ENCODE data around the gene ZKSCAN4. TPM values are rescaled to one million over a fixed set of nuclear protein-coding genes. Genes with fewer than 3 reads are reported as not detected.

Gene ZKSCAN4
- total and polyA plus RNA-seq, 2 of the 8 experiments (the other 6 are each of a cell fraction or from before 2014, with no cell fraction given): 2.2 to 6.6 TPM

DNA sequence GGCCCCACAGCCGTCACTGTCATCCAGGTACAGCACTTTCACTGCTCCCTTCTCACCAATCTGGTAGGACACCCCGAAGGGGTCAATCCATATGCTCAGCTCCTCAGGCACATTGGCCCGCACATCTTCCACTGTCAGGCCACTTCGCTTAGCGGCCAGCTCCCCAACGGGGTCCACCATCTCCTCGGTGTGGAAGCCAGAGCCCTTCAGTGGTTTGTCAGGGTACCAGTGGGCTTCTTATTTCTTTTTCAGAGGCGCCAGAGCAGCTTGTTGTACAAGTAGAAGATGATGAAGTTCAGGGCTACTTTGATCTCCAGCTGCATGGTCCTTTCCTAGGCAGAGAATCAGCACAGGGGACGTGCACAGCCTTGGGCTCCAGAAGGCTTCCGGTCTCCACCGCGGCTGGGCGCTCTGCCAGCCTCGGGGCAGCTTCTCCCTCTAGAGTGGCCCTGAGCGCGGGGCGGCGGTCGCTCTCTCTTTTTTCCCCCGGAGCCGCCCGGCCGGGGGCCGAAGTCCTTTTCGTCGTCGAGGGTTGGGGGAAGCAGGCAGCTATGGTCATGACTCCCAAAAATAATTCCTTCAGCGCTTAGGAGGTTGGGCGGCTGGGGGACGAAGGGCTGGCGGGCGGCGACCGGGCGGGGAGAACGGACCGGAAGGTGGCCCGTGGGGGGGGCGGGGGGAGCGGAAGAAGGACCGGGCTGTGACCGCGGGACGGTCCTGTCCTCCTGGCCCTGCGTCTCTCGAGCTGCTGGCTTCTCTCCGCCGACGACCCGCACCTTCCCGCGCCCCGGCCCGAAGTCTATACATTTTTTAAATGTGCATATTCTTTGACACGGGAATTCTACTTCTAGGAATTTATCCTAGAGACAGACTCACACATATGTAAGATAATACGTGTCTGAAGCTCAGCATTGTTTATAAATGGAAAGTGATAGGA is 33.5 kb downstream of the ZKSCAN4 start:
- Histone ChIP-seq H2BK15ac (ENCODE audit: low read length) (no peak overlapping the region), H3K18ac (ENCODE audit: extremely low read depth, low read length) (no peak overlapping the region; the same call in 1 of the 2 replicates), H2AFZ (ENCODE audit: low read length) (peak overlapping the region; percentile 28; the same call in 1 of the 2 replicates), H3K79me1 (ENCODE audit: low read depth, low read length) (no peaks in the 10 kb centered on the region; the same call in 1 of the 2 replicates), H3K9me3 (ENCODE audit: insufficient read depth in 2 of 2, low read depth in 1 of 2, low read length in 1 of 2) (no peaks in the 10 kb centered on the region), H3K4me2 (ENCODE audit: insufficient read depth in 1 of 2, low read depth in 2 of 2, low read length in 2 of 2) (peak overlapping the region; percentile 78 to 89), H3K23ac (ENCODE audit: insufficient read length) (no peak overlapping the region), H4K20me1 (replicated peaks in 1 of 2; ENCODE audit: control insufficient read depth in 1 of 2, insufficient read depth in 2 of 2, low read length in 2 of 2) (no peaks in the 10 kb centered on the region), H4K8ac (ENCODE audit: extremely low read depth, insufficient read depth, low read length) (peak overlapping the region; percentile 84; the same call in 1 of the 2 replicates), H2BK5ac (ENCODE audit: low read depth, low read length) (no peak overlapping the region), H3K27me3 (replicated peaks in 1 of 4; ENCODE audit: control insufficient read depth in 3 of 4, extremely low read depth in 1 of 4, insufficient read depth in 3 of 4, low read length in 3 of 4) (peaks cover 6 to 37% (median 25%) of the 10 kb centered on the region in 4 experiments), H3K79me2 (ENCODE audit: control insufficient read depth in 1 of 2, insufficient read depth in 2 of 2, low read length in 2 of 2) (no peaks in the 10 kb centered on the region), H3K56ac (replicated peaks; ENCODE audit: insufficient read length, low read depth, low read length) (no peak overlapping the region), H3K4me1 (replicated peaks in 1 of 4; ENCODE audit: control insufficient read depth in 3 of 4, insufficient read depth in 4 of 4, low read length in 3 of 4) (peaks cover 0 to 4% (median 0%) of the 10 kb centered on the region in 4 experiments; a peak in 3 of 7 replicates), H3K14ac (ENCODE audit: insufficient read length) (no peak overlapping the region), H3K9ac (replicated peaks in 1 of 4; ENCODE audit: extremely low read depth in 1 of 4, low read depth in 3 of 4, low read length in 3 of 4) (no peak overlapping the region; a peak in 1 of 7 replicates), H3K27ac (ENCODE audit: low read depth, low read length) (no peak overlapping the region), H3K4me3 (ENCODE audit: extremely low read depth in 1 of 4, insufficient read depth in 2 of 4, low read depth in 3 of 4, low read length in 4 of 4) (peak overlapping the region; percentile 46 to 78 (median 53)), H4K5ac (ENCODE audit: insufficient read length, low read depth, low read length) (peak overlapping the region; percentile 57), H4K91ac (replicated peaks; ENCODE audit: insufficient read length, low read length) (no peak overlapping the region), H2AK5ac (ENCODE audit: low read depth, low read length) (no peak overlapping the region), H2BK20ac (ENCODE audit: low read length) (no peak overlapping the region), H2BK12ac (ENCODE audit: low read depth, low read length) (no peak overlapping the region), H3K23me2 (ENCODE audit: low read depth, low read length) (no peaks in the 10 kb centered on the region; the same call in 1 of the 2 replicates), H3K4ac (replicated peaks; ENCODE audit: insufficient read length, low read depth, low read length) (no peak overlapping the region), H3K36me3 (ENCODE audit: control insufficient read depth in 2 of 4, insufficient read depth in 4 of 4, low read length in 3 of 4) (no peaks in the 10 kb centered on the region), H2BK120ac (replicated peaks; ENCODE audit: low read depth, low read length) (no peak overlapping the region)
- FAIRE-seq: no peak
- WGBS, 2 experiments (ENCODE audit: extremely low coverage in 1 of 2, insufficient coverage in 1 of 2, insufficient read length in 1 of 2, insufficient replicate concordance in 2 of 2, low coverage in 1 of 2, low lambda C conversion rate in 2 of 2, missing lambda C conversion rate in 1 of 2): 21% methylated on average over 30 of the region's 56 CpGs; no CpG with 5 or more reads in 1 of the 2 experiments
- peak in 1 of 2 experiments; percentile 72 for DNase-seq (ENCODE audit: low read depth in 1 of 2, low spot score in 2 of 2)
- ChIA-PET CTCF (ENCODE audit: partially characterized antibody) (interaction anchor here (1.3 to 2.1 kb wide), 4 partner anchors 10 to 137 kb away, joined by 3 to 8 read pairs (median 4); no protein-coding TSS in a partner anchor), POLR2A (ENCODE audit: partially characterized antibody) (interaction anchor here (0.6 to 2.6 kb wide), 8 partner anchors 9 to 615 kb away, joined by 3 to 7 read pairs (median 4); partner anchors contain the start of genes ZKSCAN8, ZSCAN16 and ZSCAN31)
- TF ChIP-seq SIX5 (IDR thresholded peaks at IDR 0.05; ENCODE audit: low read depth, low read length) (no peak), ASH2L (IDR thresholded peaks at IDR 0.05; ENCODE audit: low read length) (no peak), CEBPB (IDR thresholded peaks at IDR 0.05; ENCODE audit: low read depth, low read length) (no peak), RNF2 (IDR thresholded peaks at IDR 0.05; ENCODE audit: borderline replicate concordance, low read depth, low read length, missing control alignments, poor library complexity, severe bottlenecking) (no peak), PHF8 (conservative IDR thresholded peaks at IDR 0.05; ENCODE audit: low read depth, low read length) (0 out of 2 replicates have a peak, but pooled peaks have one; percentile 39), KDM5A (IDR thresholded peaks at IDR 0.05; ENCODE audit: low read length) (no peak), JUN (IDR thresholded peaks at IDR 0.05; ENCODE audit: low read depth, low read length) (no peak), GTF2F1 (IDR thresholded peaks at IDR 0.05; ENCODE audit: borderline replicate concordance, low read depth, low read length) (no peak), CHD2 (IDR thresholded peaks at IDR 0.05; ENCODE audit: low read length) (no peak), HDAC2 (IDR thresholded peaks at IDR 0.05; ENCODE audit: borderline replicate concordance in 1 of 2, low read depth in 2 of 2, low read length in 2 of 2) (no peak)
